Measurements from ENCODE around the gene PAX5. TPM values are rescaled to one million over a fixed set of nuclear protein-coding genes. Genes with fewer than 3 reads are reported as not detected.
A peak's percentile ranks its signal among the peaks of the same experiment; 100 is the strongest.

PAX5 gene
- total RNA-seq, 1 donor from 2014 or later = 1.3 TPM

- no peaks in the 10 kb centered on the region for H3K4me1 Mint-ChIP-seq (ENCODE audit: unreplicated experiment)
- no peak for DNase-seq (ENCODE audit: low spot score)
- no peaks in the 10 kb centered on the region for H3K9me3 Mint-ChIP-seq (ENCODE audit: unreplicated experiment)
- no peak for TF ChIP-seq CTCF (IDR thresholded peaks at IDR 0.05; ENCODE audit: unreplicated experiment)
- no peak overlapping the region for H3K27ac Mint-ChIP-seq (ENCODE audit: unreplicated experiment)
- H3K4me3 Mint-ChIP-seq (ENCODE audit: unreplicated experiment) = no peak overlapping the region
- H3K36me3 Mint-ChIP-seq (ENCODE audit: low read depth, unreplicated experiment) = no peaks in the 10 kb centered on the region
- peaks cover 8% of the 10 kb centered on the region for H3K27me3 Mint-ChIP-seq (ENCODE audit: unreplicated experiment)
Measured at GRCh38 chr9:36933676-36934215, 100.3 kb downstream of the PAX5 start.

DNA sequence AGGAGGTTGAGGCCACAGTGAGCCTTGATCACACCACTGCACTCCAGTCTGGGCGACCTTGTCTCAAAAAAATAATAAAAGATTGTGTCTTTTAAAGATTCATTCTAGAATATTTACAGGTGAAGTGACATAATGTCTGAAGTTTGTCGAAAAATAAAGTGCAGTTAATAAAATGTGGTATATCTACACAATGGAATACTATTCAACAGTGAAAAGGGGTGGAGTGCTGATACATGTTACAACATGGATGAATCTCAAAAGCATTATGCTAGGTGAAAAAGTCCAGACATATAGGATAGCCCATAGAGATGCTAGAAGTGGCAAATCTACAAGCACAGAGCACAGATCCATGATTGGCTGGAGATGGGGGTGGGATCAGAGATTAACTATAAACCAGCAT, 101.9 kb downstream of the PAX5 start:
- H3K36me3 Mint-ChIP-seq (ENCODE audit: low read depth, unreplicated experiment) = no peaks in the 10 kb centered on the region
- no peak overlapping the region for H3K27ac Mint-ChIP-seq (ENCODE audit: unreplicated experiment)
- no peaks in the 10 kb centered on the region for H3K9me3 Mint-ChIP-seq (ENCODE audit: unreplicated experiment)
- H3K27me3 Mint-ChIP-seq (ENCODE audit: unreplicated experiment) = peaks cover 5% of the 10 kb centered on the region
- peak overlapping the region; percentile 13 for H3K4me3 Mint-ChIP-seq (ENCODE audit: unreplicated experiment)
- no peak for TF ChIP-seq CTCF (IDR thresholded peaks at IDR 0.05; ENCODE audit: unreplicated experiment)
- DNase-seq (ENCODE audit: low spot score) = no peak
- H3K4me1 Mint-ChIP-seq (ENCODE audit: unreplicated experiment) = no peaks in the 10 kb centered on the region

DNA sequence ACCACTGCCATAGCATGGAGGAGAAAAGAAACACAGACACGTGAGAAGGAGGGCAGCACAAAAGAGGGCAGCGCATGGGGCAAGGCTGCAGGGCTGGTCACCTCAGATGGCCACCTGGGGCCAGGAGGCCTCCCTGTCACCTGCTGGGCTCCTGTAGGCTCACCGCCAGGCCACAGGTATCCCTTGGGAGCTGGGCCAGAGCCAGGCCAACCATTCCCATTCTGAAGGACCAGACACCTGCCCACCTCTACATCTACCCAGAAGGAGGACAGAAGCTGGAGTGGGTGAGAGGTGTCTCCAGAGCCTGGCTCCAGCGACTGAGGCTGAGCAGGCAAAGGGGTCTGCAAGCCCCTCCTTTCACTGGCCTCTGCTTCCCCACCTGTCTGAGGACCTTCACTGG, 103.1 kb downstream of the PAX5 start:
- H3K9me3 Mint-ChIP-seq (ENCODE audit: unreplicated experiment) = no peaks in the 10 kb centered on the region
- TF ChIP-seq CTCF (IDR thresholded peaks at IDR 0.05; ENCODE audit: unreplicated experiment) = no peak
- no peak for DNase-seq (ENCODE audit: low spot score)
- H3K27ac Mint-ChIP-seq (ENCODE audit: unreplicated experiment) = no peak overlapping the region
- H3K27me3 Mint-ChIP-seq (ENCODE audit: unreplicated experiment) = peaks cover 5% of the 10 kb centered on the region
- H3K36me3 Mint-ChIP-seq (ENCODE audit: low read depth, unreplicated experiment) = no peaks in the 10 kb centered on the region
- H3K4me1 Mint-ChIP-seq (ENCODE audit: unreplicated experiment) = no peaks in the 10 kb centered on the region
- no peak overlapping the region for H3K4me3 Mint-ChIP-seq (ENCODE audit: unreplicated experiment)

- DNase-seq (ENCODE audit: low spot score) = no peak
- Mint-ChIP-seq H3K4me1 (ENCODE audit: unreplicated experiment) (no peaks in the 10 kb centered on the region), H3K27ac (ENCODE audit: unreplicated experiment) (no peak overlapping the region), H3K9me3 (ENCODE audit: unreplicated experiment) (no peaks in the 10 kb centered on the region), H3K4me3 (ENCODE audit: unreplicated experiment) (no peak overlapping the region), H3K27me3 (ENCODE audit: unreplicated experiment) (peaks cover 2% of the 10 kb centered on the region), H3K36me3 (ENCODE audit: low read depth, unreplicated experiment) (no peaks in the 10 kb centered on the region)
- no peak for TF ChIP-seq CTCF (IDR thresholded peaks at IDR 0.05; ENCODE audit: unreplicated experiment)
Measured at GRCh38 chr9:36929350-36929675, 104.8 kb downstream of the PAX5 start.

- Mint-ChIP-seq H3K4me3 (ENCODE audit: unreplicated experiment) (no peak overlapping the region), H3K9me3 (ENCODE audit: unreplicated experiment) (no peaks in the 10 kb centered on the region), H3K4me1 (ENCODE audit: unreplicated experiment) (no peaks in the 10 kb centered on the region), H3K36me3 (ENCODE audit: low read depth, unreplicated experiment) (no peaks in the 10 kb centered on the region), H3K27ac (ENCODE audit: unreplicated experiment) (no peak overlapping the region), H3K27me3 (ENCODE audit: unreplicated experiment) (peaks cover 2% of the 10 kb centered on the region)
- no peak for DNase-seq (ENCODE audit: low spot score)
- TF ChIP-seq CTCF (IDR thresholded peaks at IDR 0.05; ENCODE audit: unreplicated experiment) = no peak
Measured at GRCh38 chr9:36928670-36929349, 105.3 kb downstream of the PAX5 start.

Measured in endothelial cell (in vitro differentiated cells).